DMS114 treated with DMSO at 0.1 percent for 48 hours (cell line): Measurements from ENCODE around the gene NAV3.

Experiments
- DNase-seq: peaks from one replicate; lab custom pipeline; 2025; ENCODE audit not compliant: unreplicated experiment; lab: John Stamatoyannopoulos, UW

NAV3 gene

GRCh38 chr12:77980782-77981181, 150.1 kb downstream of the NAV3 start:
- no peak for DNase-seq

GRCh38 chr12:77983859-77984258, 153.2 kb downstream of the NAV3 start:
- no peak for DNase-seq

- DNase-seq = no peak
Observed at GRCh38 chr12:77992760-77993159, 162.1 kb downstream of the NAV3 start.

GRCh38 chr12:77993658-77994057, 163.0 kb downstream of the NAV3 start:
- no peak for DNase-seq

GRCh38 chr12:77995436-77996167, 164.9 kb downstream of the NAV3 start:
- no peak for DNase-seq

- DNase-seq = no peak
Observed at GRCh38 chr12:77996670-77997069, 166.0 kb downstream of the NAV3 start.

- no peak for DNase-seq
Observed at GRCh38 chr12:77998236-77998786, 167.6 kb downstream of the NAV3 start.

- DNase-seq = no peak
Observed at GRCh38 chr12:77999074-77999715, 168.5 kb downstream of the NAV3 start.

- no peak for DNase-seq
Observed at GRCh38 chr12:78002878-78003277, 172.2 kb downstream of the NAV3 start.

GRCh38 chr12:78004249-78005093, 173.8 kb downstream of the NAV3 start:
- DNase-seq = no peak

- no peak for DNase-seq
Observed at GRCh38 chr12:78005094-78005492, 174.4 kb downstream of the NAV3 start.

- DNase-seq = no peak
Observed at GRCh38 chr12:78007173-78007572, 176.5 kb downstream of the NAV3 start.

GRCh38 chr12:78009031-78009430, 178.3 kb downstream of the NAV3 start:
- no peak for DNase-seq

- no peak for DNase-seq
Observed at GRCh38 chr12:78018171-78018910, 187.6 kb downstream of the NAV3 start.

- DNase-seq = no peak
Observed at GRCh38 chr12:78018939-78019338, 188.2 kb downstream of the NAV3 start.

- DNase-seq = no peak
Observed at GRCh38 chr12:78028426-78028825, 197.7 kb downstream of the NAV3 start.

- no peak for DNase-seq
Observed at GRCh38 chr12:78034025-78034424, 203.3 kb downstream of the NAV3 start.

GRCh38 chr12:78035901-78036606, 205.4 kb downstream of the NAV3 start:
- no peak for DNase-seq

GRCh38 chr12:78036874-78037273, 206.2 kb downstream of the NAV3 start:
- no peak for DNase-seq

- no peak for DNase-seq
Observed at GRCh38 chr12:78037707-78038106, 207.0 kb downstream of the NAV3 start.
